GM19099 (cell line): ENCODE results near the gene SRGAP3.

Source experiments
- POLR2A ChIP-seq: IDR thresholded peaks from 3 replicates; pipeline ENCODE4 v1.6.1; 2011; ENCODE audit warnings: low read depth; ENCODE audit not compliant: insufficient read length; ENCODE audit errors: extremely low read depth

Gene SRGAP3

DNA sequence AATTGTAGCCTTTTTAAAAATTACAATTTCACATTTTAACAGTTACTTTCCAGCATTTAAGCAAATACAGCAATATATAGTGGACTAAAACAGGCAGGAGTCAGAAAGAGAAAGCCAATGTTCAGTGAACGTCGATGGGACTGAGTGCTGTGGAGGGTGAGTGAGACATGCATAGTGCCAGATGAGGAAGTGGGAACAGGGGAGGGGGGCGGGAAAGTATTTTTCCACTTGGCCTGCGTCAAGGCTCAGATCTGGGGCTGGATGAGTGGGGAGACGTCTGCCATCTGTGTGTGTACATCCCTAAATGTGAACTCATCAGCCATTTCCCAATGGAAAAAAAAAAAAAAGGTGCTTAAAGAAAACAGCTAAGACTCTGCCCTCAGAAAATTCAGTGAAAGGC is 266.9 kb downstream of the SRGAP3 start:
- TF ChIP-seq POLR2A: no peak

DNA sequence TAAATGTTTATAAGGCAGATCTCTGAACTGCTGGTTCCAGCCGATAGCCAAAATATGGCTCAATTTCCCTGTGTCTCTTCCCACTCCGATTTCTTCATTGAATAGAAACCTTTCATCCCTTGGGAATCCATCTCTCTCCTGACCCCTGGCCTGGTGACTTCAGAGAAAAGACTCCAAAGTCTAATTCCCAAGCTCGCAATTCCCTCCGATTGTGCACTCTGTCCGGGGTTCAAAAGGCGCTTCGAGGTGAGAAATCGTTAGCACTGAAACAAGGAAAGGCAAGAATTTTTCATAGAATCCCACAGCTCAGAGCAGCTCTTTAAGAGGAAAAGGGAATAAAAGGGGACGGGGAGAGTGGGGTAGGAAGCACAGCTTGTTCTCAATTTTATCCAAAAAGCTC is 267.7 kb downstream of the SRGAP3 start:
- no peak for TF ChIP-seq POLR2A

DNA sequence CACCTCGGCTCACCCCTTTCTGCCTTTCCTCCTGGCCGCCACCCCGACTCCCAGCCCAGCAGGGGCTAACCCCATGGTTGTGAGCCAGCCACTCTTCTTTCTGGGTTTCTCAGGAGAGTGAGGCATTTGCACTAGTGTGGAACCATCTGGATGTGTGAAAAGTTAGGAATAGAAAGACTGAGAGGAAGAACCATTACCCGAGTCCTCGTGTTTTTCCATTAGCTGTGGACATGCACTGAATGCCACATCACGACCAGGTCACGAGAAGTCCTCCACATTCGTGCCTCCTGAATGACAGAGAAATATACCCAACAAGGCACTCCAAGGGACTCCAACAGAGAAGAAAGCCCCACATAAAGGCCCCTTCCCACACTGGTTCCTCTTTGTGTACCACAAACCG is 268.1 kb downstream of the SRGAP3 start:
- TF ChIP-seq POLR2A: no peak

DNA sequence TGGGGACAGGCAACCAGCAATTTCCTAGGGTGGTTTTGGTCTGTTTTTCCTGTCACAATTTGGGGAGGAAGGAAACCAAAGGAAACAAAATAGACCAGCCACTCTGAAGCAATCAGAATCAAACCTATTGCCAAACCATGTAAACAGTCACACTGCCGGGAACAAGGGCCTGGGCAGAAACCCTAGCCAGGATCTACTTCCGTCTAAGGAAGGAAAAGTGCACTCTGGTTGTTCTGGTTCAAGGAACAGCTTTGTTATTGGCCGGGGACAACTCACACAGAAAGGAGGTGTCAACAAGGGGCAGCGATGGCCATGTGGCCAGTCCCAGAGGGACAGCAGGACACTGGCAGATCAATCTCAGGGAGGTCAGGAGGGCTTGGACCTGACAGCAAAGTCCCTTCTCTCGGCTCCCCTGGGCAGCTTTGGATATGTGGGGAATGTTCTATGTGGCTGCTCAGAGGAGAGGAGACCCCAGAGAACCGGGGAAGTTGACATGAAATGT is 268.6 kb downstream of the SRGAP3 start:
- no peak for TF ChIP-seq POLR2A

DNA sequence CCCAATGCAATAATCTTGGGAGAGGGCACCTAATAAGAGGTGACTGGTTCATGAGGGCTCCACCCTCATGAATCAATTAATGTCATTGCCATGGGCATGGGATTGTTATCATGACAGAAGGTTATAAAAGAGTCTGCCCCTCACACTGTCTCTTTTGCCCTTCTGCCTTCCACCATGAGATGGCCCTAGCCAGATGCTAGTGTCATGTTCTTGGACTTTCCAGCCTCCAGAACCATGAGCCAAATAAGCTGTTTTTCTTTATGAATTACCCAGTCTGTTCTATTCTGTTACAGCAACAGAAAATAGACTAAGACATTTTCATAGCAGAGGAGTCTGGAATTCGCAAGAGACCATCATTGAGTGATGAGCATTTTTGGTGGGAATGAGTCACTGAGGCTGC is 270.2 kb downstream of the SRGAP3 start:
- TF ChIP-seq POLR2A: no peak

DNA sequence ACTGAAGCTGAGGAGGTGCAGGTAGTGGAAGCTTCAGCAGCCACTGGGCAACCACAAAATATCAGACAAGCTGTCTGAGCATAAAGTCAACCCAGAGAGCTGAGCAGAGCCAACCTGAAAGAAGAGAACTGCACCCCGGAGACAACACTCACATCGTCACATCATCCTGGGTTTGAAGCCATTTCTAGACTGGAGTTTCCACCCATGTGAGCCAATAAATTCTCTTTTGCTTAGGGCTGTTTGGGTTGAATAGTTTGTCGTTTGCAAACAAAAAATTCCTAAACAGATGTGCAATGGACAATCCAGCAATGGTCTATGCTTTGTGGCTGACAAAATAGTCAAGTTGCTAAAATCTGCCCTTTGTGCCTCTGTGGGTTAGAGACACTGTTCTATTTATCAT is 270.9 kb downstream of the SRGAP3 start:
- TF ChIP-seq POLR2A: no peak

DNA sequence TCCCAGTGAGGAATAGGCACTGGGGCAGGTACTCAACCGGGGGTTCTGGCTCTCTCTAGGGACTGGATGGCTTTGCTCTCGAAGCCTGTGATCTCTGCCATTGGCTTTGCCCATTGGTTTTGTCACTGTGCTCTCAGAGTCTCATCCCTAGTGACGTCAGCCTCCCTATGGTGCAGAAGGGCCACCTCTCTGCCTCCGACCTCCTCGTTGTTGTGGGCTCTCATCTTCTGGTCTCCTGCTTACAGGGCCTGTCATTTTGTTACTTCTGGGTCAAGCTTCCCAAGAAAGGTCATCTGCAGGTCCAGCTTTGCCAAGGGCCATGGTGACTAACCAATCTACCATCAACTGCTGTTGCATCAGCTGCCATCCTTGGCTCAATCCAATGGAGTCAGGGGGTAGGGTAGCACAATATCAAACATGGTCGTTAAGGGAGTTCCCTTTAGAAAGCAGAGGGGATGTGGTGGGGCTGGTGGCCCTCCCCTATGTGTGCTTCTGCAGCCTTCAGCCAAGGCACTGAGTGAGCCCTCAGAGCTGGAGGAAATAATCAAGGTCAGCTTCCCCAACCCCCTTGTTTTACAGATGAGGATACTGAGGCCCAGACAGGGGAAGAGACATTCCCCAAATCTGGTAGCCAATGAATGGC is 272.8 kb downstream of the SRGAP3 start:
- TF ChIP-seq POLR2A: no peak

DNA sequence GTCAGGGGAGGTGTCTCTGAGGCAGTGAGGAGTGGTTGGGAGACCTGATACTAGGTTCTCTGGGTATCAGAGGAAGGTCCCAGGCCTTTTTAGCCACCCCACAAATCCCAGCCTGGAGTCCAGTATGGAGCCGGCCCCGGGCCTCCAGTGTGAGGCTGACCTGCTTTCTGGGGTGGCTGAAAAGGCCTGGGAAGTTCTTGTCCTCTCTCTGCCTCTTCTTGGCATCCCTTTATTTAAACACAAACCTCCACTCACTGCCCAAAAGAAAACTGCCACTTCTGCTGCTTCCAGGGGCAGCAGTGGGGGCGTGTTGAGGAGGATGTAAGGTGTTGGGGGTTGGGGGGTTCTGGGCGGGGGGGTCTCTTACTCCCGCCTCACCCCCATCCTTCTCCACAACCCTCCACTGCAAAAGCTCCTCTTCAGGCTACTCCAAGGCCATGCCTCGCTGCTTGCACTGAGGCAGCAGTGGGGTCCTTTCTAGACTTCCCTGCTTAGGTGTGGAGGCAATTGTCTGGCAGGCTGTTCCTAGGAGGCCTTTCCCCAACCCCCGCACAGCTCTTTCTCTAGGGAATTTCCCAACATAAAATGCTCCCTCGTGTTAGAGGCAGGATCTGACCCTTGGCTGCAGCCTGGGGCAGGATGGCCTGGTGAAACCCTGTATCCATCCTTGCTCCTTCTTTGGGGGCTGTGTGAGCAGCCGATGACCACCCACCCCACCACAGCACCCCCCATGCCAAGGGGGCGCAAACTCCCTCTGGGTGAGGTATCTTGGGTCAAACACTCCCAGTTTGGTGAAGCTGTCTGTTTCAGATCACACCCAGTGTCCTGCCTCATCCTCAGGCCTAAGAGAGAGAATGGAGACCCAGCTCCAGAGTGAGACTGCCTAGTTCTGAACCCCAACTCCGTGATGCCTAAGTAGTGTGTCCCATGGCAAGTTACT is 274.1 kb downstream of the SRGAP3 start:
- TF ChIP-seq POLR2A: no peak

DNA sequence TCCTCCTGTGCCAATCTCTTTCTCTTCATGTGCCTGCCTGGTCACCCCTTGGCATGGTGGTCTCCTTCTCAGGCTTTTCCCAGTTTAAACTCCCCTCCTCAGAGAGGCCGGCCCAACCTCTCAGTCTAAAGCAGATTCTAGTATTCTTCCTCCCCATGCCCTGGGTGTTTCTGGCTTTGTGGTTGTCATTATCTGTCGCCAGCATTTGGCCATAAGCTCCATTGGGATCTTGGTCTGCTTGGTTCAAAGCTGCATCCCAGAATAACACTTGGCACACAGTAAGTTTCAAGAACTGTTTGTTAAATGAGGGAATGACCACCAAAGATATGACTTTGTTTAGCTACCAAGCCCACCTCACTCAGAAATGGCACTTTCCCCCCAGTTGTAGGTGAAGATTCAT is 275.0 kb downstream of the SRGAP3 start:
- TF ChIP-seq POLR2A: no peak

DNA sequence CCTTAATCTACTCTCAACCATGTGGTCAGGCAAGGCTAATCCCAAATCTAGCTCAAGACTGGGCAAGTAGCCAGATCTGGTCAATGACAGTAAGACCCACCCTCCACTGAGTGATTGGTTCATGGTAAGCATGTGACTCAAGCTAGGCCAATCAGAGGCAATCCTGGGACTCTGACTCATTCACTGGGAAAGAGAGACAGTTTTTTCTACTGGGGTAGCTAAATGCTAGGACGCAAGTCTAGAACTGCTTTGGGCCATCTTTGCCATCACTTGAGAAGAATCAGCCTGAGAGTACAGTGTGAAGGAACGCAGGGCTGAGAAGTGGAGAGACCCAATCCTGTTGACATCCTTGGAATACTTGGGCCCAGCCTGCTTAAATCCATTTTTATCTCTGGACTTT is 276.8 kb downstream of the SRGAP3 start:
- no peak for TF ChIP-seq POLR2A

DNA sequence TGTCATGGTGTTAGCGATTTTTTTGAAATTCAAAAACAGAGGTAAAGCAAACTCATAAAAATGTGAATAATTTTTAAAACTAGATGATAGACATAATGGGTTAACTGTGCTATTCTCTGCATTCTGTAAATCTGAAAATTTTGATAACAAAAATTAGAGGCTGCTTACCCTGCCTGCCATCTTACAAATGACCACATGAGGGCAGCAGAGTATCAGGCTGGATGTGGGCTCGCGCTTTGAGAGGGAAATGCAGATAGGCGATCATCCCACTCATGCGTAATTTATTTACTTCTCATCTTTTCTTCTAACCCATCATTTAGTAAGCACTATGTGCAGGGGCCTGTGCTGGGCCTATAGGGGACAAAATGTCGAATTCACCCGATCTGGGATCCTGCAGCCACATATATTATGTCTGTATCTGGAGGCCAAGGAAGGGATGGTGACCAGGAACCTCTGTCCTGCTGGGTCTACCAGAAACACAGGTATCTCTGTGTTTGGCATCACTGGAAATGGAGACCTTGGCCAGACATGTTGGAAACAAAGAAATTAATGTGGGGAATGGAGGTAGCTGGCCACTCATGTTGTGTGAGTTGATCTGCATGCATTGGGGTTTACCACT is 278.4 kb downstream of the SRGAP3 start:
- no peak for TF ChIP-seq POLR2A

DNA sequence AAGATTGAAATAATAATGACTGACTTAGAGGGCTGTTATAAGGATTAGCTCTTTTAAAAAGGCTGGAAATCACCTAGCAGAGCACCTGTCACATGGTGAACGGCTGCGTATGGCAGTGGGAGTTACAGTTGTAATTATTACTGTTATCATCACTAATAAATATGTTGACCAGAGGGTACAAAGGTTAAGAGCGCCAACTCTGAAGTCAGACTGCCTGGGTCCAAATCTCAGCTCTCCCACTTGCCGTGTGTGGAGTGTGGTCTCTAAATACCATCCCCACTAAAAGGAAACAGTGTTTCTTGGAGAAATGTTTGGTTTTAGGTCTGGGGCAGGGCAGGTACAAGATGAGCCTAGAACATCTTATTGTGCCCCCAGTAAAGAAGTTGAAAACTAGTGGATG is 280.2 kb downstream of the SRGAP3 start:
- no peak for TF ChIP-seq POLR2A

DNA sequence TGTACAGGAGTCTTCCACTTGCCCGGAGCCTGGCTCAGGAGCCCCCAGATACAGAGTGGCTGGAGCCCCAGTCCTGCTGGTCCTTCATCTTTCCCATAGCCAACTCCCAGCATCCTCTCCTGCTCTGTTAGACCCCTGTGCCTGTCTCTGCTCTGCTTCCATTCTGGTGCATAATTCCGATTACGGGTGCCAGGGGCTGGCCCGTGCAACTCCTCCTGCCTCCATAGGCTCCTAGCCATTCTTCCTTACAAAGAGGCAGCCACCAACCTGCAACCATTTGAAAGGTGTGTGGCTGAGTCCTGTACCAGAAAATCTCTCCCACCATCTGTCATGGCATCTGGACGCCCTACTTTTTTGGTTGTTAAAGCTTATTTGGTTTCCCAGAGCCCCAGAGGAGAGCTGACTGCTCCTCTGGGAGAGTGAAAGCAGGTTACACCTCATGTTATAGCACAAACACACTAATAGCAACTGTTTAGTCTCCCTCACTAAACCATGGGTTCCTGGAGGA is 281.0 kb downstream of the SRGAP3 start:
- no peak for TF ChIP-seq POLR2A

DNA sequence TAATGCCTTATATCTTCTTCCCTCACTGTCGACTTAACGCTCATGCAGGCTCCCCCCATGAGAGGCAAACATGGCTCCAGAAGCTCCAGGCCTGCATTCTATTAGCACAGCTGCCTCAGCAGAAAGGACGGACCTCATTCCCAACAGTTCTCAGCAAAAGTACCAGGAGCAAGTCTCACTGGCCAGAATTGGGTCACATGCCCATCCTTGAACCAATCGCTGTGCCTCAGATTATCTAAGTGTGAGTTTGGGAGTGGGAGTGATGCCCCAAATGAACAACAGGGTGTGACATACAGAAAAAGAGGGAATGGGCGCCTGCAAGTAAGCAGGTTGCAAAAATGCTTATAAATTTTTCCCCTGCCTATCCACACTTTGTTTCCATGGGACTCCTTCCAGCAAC is 281.9 kb downstream of the SRGAP3 start:
- no peak for TF ChIP-seq POLR2A

DNA sequence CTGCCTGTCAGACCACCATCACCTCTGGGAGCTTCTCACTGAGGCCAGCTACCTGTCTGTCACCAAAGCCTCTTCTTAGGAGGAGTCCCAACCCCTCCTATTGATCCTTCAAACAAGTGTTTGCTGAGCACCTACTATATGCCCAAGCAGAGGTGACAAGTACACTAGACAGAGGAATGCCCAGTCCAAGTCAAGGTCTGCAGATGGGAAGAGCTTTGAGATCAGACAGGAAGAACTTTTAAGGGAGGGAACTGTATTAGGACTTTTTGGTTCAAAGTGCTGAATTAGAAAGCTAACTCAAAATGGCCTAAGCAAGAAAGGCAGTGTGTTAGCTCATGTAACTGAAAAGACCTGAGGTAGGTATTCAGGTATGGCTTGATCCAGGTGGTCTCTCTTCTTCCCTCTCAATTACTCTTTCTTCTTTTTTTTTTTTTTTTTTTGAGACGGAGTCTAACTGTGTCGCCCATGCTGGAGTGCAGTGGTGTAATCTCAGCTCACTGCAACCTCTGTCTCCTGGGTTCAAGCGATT is 282.6 kb downstream of the SRGAP3 start:
- no peak for TF ChIP-seq POLR2A
